Mammary epithelial cell (primary cell): ENCODE measurements around the gene DSE.
"Not testable (repeated sequence)": the region's sequence is repeated elsewhere in the genome, so short reads cannot be mapped to it uniquely, and the experiment has no call there.

Source experiments
- CTCF ChIP-seq, 2 donors: IDR thresholded peaks in 1 of 2; conservative IDR thresholded peaks in 1 of 2; 2 replicates each; pipeline ENCODE4 v1.5.1; 2011 to 2012; ENCODE audit warnings: inconsistent platforms in 2 of 2, low read length in 2 of 2, mild to moderate bottlenecking in 2 of 2, control low read depth in 1 of 2, low read depth in 1 of 2; ENCODE audit not compliant: insufficient read depth in 1 of 2; ENCODE audit errors: extremely low read depth in 1 of 2
- EZH2 ChIP-seq: IDR thresholded peaks from 2 replicates; pipeline ENCODE4 v1.6.1; 2012; ENCODE audit warnings: low read length, inconsistent platforms, borderline replicate concordance

DNA sequence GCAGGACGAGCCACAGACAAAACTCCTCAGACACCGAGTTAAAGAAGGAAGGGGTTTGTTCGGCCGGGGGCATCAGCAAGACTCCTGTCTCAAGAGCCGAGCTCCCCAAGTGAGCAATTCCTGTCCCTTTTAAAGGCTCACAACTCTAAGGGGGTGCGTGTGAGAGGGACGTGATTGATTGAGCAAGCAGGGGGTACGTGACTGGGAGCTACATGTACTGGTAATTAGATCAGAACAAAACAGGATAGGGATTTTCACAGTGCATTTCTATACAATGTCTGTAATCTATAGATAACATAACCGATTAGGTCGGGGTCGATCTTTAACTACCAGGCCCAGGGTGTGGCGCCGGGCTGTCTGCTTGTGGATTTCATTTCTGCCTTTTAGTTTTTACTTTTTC, 48.8 kb upstream of the DSE start:
- not testable (repeated sequence) for TF ChIP-seq CTCF (conservative IDR thresholded peaks at IDR 0.05 in 1 of 2, IDR thresholded peaks at IDR 0.05 in 1 of 2; ENCODE audit: extremely low read depth in 1 of 2, insufficient read depth in 1 of 2, low read depth in 1 of 2, low read length in 2 of 2); EZH2
